GM23248 (cell line): ENCODE measurements around the gene ZNF709.

Source experiments
- EZH2 ChIP-seq: fragments of 200-600 bp; sonication (generic); IDR thresholded peaks from 2 replicates; pipeline ENCODE4 v1.6.1; 2018; ENCODE audit warnings: antibody characterized with exemption, mild to moderate bottlenecking; ENCODE audit not compliant: insufficient read depth, poor library complexity, severe bottlenecking
- EZH2phosphoT487 ChIP-seq: fragments of 200-600 bp; sonication (generic); IDR thresholded peaks from 2 replicates; pipeline ENCODE4 v1.6.1; 2018; ENCODE audit warnings: antibody characterized with exemption, moderate library complexity, mild to moderate bottlenecking, low read depth; ENCODE audit not compliant: insufficient read depth

GRCh38 chr19:12425236-12425887 is 59.3 kb downstream of the ZNF709 start:
- TF ChIP-seq EZH2 (no peak), EZH2phosphoT487 (no peak)
